GM13977 (cell line): ENCODE results near the gene DDX49.

Source experiments
- DNase-seq: peaks from one replicate; pipeline ENCODE4 v3.0.0; 2012; ENCODE audit warnings: low spot score
- in situ Hi-C: fragments of 300-500 bp; cut with MboI; formaldehyde crosslinking; loops from one replicate; pipeline ENCODE4 v1.12.0; 2022; ENCODE audit warnings: low sequenced_read_pairs, low pct_unique_long_range_greater_than_20kb, mixed read lengths, inconsistent platforms; ENCODE audit not compliant: unreplicated experiment
- TF ChIP-seq, protein P1 (sequence below): IDR thresholded peaks from 2 replicates; pipeline ENCODE4 v1.5.1; 2012; ENCODE audit warnings: mild to moderate bottlenecking, control low read depth; ENCODE audit not compliant: insufficient read depth; ENCODE audit errors: extremely low read depth, missing control alignments

The DDX49 gene

DNA sequence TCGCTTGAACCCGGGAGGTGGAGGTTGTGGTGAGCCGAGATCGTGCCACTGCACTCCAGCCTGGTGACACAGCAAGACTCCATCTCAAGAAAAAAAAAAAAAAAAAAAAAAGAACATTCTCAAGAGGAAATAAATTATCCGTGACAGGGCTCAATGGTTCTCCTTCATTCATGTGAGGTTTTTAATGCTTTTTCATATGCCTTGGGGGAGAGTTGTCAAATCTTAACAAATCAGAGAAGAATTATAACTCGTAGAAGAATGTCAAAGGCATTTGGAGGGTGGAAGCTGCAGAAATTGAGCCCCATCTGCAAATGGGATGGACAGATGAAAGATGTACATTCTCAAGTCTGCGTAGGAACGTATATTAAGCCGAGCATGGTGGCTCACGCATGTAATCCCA is 56.4 kb downstream of the DDX49 start:
- in situ Hi-C loops = no loop called here
- DNase-seq = no peak
- TF ChIP-seq, protein P1, sequence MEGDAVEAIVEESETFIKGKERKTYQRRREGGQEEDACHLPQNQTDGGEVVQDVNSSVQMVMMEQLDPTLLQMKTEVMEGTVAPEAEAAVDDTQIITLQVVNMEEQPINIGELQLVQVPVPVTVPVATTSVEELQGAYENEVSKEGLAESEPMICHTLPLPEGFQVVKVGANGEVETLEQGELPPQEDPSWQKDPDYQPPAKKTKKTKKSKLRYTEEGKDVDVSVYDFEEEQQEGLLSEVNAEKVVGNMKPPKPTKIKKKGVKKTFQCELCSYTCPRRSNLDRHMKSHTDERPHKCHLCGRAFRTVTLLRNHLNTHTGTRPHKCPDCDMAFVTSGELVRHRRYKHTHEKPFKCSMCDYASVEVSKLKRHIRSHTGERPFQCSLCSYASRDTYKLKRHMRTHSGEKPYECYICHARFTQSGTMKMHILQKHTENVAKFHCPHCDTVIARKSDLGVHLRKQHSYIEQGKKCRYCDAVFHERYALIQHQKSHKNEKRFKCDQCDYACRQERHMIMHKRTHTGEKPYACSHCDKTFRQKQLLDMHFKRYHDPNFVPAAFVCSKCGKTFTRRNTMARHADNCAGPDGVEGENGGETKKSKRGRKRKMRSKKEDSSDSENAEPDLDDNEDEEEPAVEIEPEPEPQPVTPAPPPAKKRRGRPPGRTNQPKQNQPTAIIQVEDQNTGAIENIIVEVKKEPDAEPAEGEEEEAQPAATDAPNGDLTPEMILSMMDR = no peak
